OCI-LY1 (cell line): ENCODE data around the gene MACROD1.

ENCODE experiments used
- H2AFZ ChIP-seq: fragments of 200-600 bp; sonication (generic), shearing (Covaris generic); 2 replicates; pipeline ENCODE4 v1.6.0; 2014; ENCODE audit warnings: antibody characterized with exemption, mild to moderate bottlenecking, low read length
- H3F3A ChIP-seq: fragments of 200-600 bp; sonication (generic), shearing (Covaris generic); 2 replicates; pipeline ENCODE4 v1.6.0; 2014; ENCODE audit warnings: mild to moderate bottlenecking, antibody characterized with exemption, low read length, moderate library complexity; ENCODE audit not compliant: insufficient read depth
- H3K27ac ChIP-seq: fragments of 200-600 bp; sonication (generic); 2 replicates; pipeline ENCODE4 v1.5.1; 2014; ENCODE audit warnings: low read length, mixed run types, mild to moderate bottlenecking, low read depth; ENCODE audit not compliant: poor library complexity, severe bottlenecking
- H3K27me3 ChIP-seq: fragments of 200-600 bp; sonication (generic); 2 replicates; pipeline ENCODE4 v1.6.0; 2014; ENCODE audit warnings: antibody characterized with exemption, mild to moderate bottlenecking, low read length, moderate library complexity; ENCODE audit not compliant: insufficient read depth
- H3K36me3 ChIP-seq: fragments of 200-600 bp; sonication (generic); 2 replicates; pipeline ENCODE4 v1.6.1; 2014; ENCODE audit warnings: mild to moderate bottlenecking, antibody characterized with exemption, low read length, moderate library complexity, mixed read lengths; ENCODE audit not compliant: insufficient read depth
- H3K4me1 ChIP-seq: fragments of 200-600 bp; sonication (generic); 2 replicates; pipeline ENCODE4 v1.5.1; 2014; ENCODE audit warnings: mild to moderate bottlenecking, low read length, moderate library complexity; ENCODE audit not compliant: insufficient read depth, severe bottlenecking
- H3K4me2 ChIP-seq: fragments of 200-600 bp; sonication (generic), shearing (Covaris generic); 2 replicates; pipeline ENCODE4 v1.6.1; 2014; ENCODE audit warnings: low read length
- H3K4me3 ChIP-seq: fragments of 200-600 bp; sonication (generic); 2 replicates; pipeline ENCODE4 v1.5.1; 2014; ENCODE audit warnings: low read length, low read depth, mild to moderate bottlenecking, mixed read lengths; ENCODE audit not compliant: poor library complexity, severe bottlenecking
- H3K79me2 ChIP-seq: fragments of 200-600 bp; shearing (Covaris generic); 2 replicates; pipeline ENCODE4 v1.6.1; 2016; ENCODE audit warnings: mixed run types, low read length, mixed read lengths; ENCODE audit not compliant: insufficient read depth
- H3K9ac ChIP-seq: fragments of 200-600 bp; sonication (generic), shearing (Covaris generic); 2 replicates; pipeline ENCODE4 v1.6.1; 2014; ENCODE audit warnings: mild to moderate bottlenecking, low read length, mixed read lengths
- H3K9me2 ChIP-seq: fragments of 200-600 bp; sonication (generic), shearing (Covaris generic); 2 replicates; pipeline ENCODE4 v1.6.1; 2014; ENCODE audit warnings: low read depth, mild to moderate bottlenecking, low read length, mixed read lengths
- H3K9me3 ChIP-seq: fragments of 200-600 bp; shearing (Covaris generic); 2 replicates; pipeline ENCODE4 v1.6.1; 2014; ENCODE audit warnings: low read length, mixed read lengths
- H4K20me1 ChIP-seq: fragments of 200-600 bp; sonication (generic), shearing (Covaris generic); 2 replicates; pipeline ENCODE4 v1.6.0; 2016; ENCODE audit warnings: mild to moderate bottlenecking, low read length; ENCODE audit not compliant: insufficient read depth
- CTCF ChIP-seq: fragments of 200-600 bp; sonication (generic), shearing (Covaris generic); IDR thresholded peaks from 2 replicates; pipeline ENCODE4 v1.5.1; 2017; ENCODE audit warnings: mild to moderate bottlenecking, antibody characterized with exemption, low read length, moderate library complexity, mixed read lengths
- EZH2 ChIP-seq: fragments of 200-600 bp; sonication (generic), shearing (Covaris generic); IDR thresholded peaks from 2 replicates; pipeline ENCODE4 v1.8.0; 2017; ENCODE audit warnings: borderline replicate concordance, mixed run types, mild to moderate bottlenecking, antibody characterized with exemption, low read length, moderate library complexity, mixed read lengths

MACROD1 gene

GRCh38 chr11:64201543-64201942 is 35.6 kb upstream of the MACROD1 start:
- Histone ChIP-seq H4K20me1 (no peaks in the 10 kb centered on the region), H3F3A (no peaks in the 10 kb centered on the region; the same call in 1 of the 2 replicates), H3K9me3 (no peaks in the 10 kb centered on the region), H3K4me2 (no peak overlapping the region), H3K9me2 (no peaks in the 10 kb centered on the region), H3K4me3 (no peak overlapping the region), H3K27me3 (no peaks in the 10 kb centered on the region), H3K27ac (no peak overlapping the region), H2AFZ (no peak overlapping the region), H3K4me1 (peaks cover 14% of the 10 kb centered on the region), H3K79me2 (no peaks in the 10 kb centered on the region), H3K9ac (no peak overlapping the region), H3K36me3 (peaks cover 81% of the 10 kb centered on the region)
- TF ChIP-seq EZH2 (no peak), CTCF (no peak)

GRCh38 chr11:64198511-64198910 is 32.6 kb upstream of the MACROD1 start:
- Histone ChIP-seq H3K4me1 (no peaks in the 10 kb centered on the region), H2AFZ (no peak overlapping the region), H3K4me2 (no peak overlapping the region), H3K9me2 (no peaks in the 10 kb centered on the region), H3K9ac (no peak overlapping the region), H3K36me3 (peaks cover 98% of the 10 kb centered on the region), H3K9me3 (no peaks in the 10 kb centered on the region), H3K79me2 (no peaks in the 10 kb centered on the region), H3F3A (no peaks in the 10 kb centered on the region; the same call in 1 of the 2 replicates), H3K27ac (no peak overlapping the region), H4K20me1 (no peaks in the 10 kb centered on the region), H3K4me3 (no peak overlapping the region), H3K27me3 (no peaks in the 10 kb centered on the region)
- TF ChIP-seq EZH2 (no peak), CTCF (no peak)

- TF ChIP-seq EZH2 (no peak), CTCF (no peak)
- Histone ChIP-seq H2AFZ (no peak overlapping the region), H4K20me1 (no peaks in the 10 kb centered on the region), H3K27ac (no peak overlapping the region), H3K9me3 (no peaks in the 10 kb centered on the region), H3K9me2 (no peaks in the 10 kb centered on the region), H3K4me1 (no peaks in the 10 kb centered on the region), H3K4me3 (no peak overlapping the region), H3K27me3 (no peaks in the 10 kb centered on the region), H3K36me3 (peaks cover 94% of the 10 kb centered on the region), H3F3A (no peaks in the 10 kb centered on the region; the same call in 1 of the 2 replicates), H3K9ac (no peak overlapping the region), H3K4me2 (no peak overlapping the region), H3K79me2 (peaks cover 13% of the 10 kb centered on the region; the same call in 1 of the 2 replicates)
Observed at GRCh38 chr11:64196626-64197025, 30.7 kb upstream of the MACROD1 start.
